Jurkat, Clone E6-1 (cell line): ENCODE measurements around the gene LRP6.

Experiments used
- DNase-seq: peaks from one replicate; pipeline ENCODE4 v3.0.0-alpha.2; 2011; ENCODE audit warnings: low read depth, low spot score
- H3K4me3 ChIP-seq: 2 replicates; pipeline ENCODE4 v1.5.1; 2011; ENCODE audit warnings: mild to moderate bottlenecking, low read length, control low read depth, moderate library complexity

The LRP6 gene

GRCh38 chr12:12195516-12195915, 71.3 kb downstream of the LRP6 start:
- no peak for DNase-seq
- no peak overlapping the region for H3K4me3 ChIP-seq

DNA sequence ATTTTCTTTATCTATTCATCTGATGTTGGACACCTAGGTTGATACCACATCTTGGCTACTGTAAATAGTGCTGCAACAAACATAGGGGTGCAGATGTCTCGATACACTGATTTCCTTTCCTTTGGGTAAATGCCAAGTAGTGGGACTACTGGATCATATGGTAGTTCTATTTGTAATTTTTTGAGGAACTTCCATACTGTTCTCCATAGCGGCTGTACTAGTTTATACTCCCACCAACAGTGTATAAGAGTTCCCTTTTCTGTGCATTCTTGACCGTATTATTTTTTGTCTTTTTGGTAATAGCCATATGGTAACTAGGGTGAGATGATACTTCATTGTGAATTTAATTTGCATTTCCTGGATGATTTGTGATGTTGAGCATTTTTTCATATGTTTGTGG, 71.8 kb downstream of the LRP6 start:
- H3K4me3 ChIP-seq, result no peak overlapping the region
- no peak for DNase-seq

- H3K4me3 ChIP-seq, result no peak overlapping the region
- DNase-seq, result no peak
Measured at GRCh38 chr12:12194206-12194605, 72.6 kb downstream of the LRP6 start.

GRCh38 chr12:12191008-12191407, 75.8 kb downstream of the LRP6 start:
- no peak for DNase-seq

DNA sequence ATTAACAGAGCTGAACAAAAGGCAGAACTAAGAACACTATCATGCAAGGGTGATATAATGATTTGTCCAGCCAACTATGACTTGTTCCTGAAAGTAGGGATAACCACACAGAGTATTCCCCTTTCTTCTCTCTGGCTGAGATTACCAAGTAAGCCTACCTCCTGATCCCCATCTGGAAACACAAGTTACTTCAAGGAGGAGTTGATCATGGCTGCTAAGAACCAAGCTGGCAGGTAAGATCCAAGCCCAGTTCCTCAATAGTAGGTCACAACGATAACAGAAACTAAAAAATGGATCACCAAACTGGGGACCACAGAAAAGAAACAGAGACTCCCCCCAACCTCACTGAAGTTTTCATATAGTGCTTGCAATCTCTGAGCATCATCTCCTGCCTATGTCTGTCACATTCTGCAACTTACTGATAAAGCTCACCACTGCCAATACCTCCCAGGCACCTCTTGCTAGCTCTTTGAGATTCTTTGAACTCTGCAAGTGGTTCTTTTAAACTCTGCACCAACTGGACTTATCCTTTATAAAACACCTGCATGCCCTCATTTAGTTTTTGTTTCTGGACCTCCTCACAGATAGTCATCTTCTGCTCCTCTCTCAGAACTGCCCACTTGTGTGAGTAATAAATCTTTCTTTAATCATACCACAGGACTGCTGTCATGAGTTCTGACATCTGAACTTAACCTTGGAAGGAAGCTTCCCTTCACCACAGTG, 76.6 kb downstream of the LRP6 start:
- H3K4me3 ChIP-seq, result no peak overlapping the region
- peak; percentile 15 for DNase-seq

More at GRCh38 chr12:12191008-12191407, 75.8 kb downstream of the LRP6 start:
- H3K4me3 ChIP-seq, result no peak overlapping the region

DNA sequence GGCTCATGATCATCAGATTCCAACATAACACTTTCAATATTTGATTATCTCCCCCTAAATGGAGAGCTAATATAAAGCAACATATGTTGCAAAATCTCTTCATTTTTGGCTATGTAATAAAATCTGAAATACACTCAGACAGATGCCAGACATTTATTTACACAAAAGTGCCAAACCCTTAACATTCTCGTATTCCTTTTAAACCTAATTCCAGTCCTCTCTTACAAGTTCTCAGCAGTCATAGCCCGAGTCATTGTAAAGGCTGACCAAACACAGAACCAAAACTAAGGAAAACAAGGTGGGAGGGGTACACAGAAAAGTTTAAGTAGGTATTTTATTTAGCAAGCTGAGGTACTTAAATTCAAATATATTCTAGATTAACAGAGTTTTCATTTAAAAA, 81.4 kb downstream of the LRP6 start:
- no peak for DNase-seq

DNA sequence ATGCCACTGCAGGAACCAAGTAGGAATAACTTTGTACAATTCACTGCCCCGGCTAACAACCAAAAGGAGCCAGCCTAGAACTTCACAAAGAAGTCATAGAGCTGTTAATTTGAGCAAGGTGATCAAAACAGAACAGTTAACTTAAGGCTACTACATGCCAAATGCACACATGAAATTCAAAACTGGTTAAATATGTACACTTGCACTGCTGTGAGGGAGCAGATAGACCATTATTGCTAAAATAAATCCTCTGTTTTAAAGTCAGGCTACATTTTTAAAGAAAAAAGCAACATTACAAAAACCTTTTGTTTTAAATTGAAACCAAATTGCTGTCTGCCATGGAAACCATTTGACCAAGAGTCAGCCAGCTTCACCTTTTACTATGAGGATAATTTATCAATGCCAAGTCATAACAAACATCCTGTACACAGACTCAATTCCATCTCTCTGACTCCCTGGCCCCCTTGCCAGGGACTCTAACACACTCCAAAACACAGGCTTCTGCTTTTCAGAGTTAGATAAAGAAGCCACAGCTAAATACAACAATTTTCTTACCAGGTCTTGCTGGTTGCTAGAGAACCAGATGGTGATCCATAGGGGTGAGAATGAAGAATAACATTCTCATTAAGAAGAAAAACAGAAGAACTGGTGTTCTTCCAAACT, 84.0 kb downstream of the LRP6 start:
- DNase-seq, result no peak
- H3K4me3 ChIP-seq, result no peak overlapping the region

More for the DNA sequence above, 81.4 kb downstream of the LRP6 start:
- no peak overlapping the region for H3K4me3 ChIP-seq

GRCh38 chr12:12181511-12181910, 85.3 kb downstream of the LRP6 start:
- DNase-seq, result no peak
- H3K4me3 ChIP-seq, result no peak overlapping the region

- no peak overlapping the region for H3K4me3 ChIP-seq
- no peak for DNase-seq
Measured at GRCh38 chr12:12180575-12180974, 86.3 kb downstream of the LRP6 start.

GRCh38 chr12:12180136-12180535, 86.7 kb downstream of the LRP6 start:
- DNase-seq, result no peak
- H3K4me3 ChIP-seq, result no peak overlapping the region

- no peak overlapping the region for H3K4me3 ChIP-seq
- no peak for DNase-seq
Measured at GRCh38 chr12:12178559-12178958, 88.3 kb downstream of the LRP6 start.

DNA sequence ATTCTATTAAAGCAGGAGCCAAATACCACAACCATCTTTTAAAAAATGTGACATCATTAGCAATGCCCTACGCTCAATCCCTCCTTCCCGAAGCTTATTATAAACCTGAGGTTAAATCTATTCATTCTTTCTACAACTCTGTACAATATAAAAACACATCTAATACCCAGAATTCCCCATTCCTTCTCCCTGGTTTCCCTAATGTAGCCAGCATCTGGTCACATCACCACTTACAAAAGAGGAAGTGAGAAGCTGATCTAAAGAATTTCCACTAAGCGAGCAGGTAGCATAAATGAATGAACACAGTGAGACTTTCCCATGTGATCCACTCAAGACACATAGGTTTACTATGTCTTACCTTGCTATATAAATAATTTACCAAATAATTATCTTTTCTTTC, 90.4 kb downstream of the LRP6 start:
- no peak for DNase-seq
- no peak overlapping the region for H3K4me3 ChIP-seq

DNA sequence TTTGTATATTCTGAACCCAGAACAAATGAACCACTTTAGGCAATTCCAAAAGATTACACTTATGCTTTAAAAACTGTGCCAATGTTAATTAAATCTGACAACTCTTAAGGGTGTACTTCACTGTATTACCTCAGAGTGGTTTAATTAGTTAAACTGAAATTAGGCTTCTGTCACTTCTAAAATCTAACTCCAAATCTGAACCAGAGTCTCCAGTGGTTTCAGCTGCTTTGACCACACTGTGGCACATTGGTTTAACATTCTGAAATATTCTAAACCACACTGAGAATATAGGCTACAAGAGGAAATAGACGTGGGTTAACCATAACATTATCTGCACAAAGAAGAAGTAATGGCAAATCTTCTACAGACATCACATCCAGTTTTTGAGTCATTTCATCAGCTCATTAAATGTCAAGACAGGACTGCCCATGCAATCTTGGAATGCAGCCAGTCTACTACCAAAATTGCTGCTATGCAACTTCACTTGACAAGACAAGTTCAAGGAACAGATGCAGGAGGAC, 94.8 kb downstream of the LRP6 start:
- peak; percentile 62 for DNase-seq
- no peak overlapping the region for H3K4me3 ChIP-seq

- DNase-seq, result no peak
- H3K4me3 ChIP-seq, result no peak overlapping the region
Measured at GRCh38 chr12:12167847-12168246, 99.0 kb downstream of the LRP6 start.

- H3K4me3 ChIP-seq, result no peak overlapping the region
- no peak for DNase-seq
Measured at GRCh38 chr12:12166751-12167150, 100.1 kb downstream of the LRP6 start.

DNA sequence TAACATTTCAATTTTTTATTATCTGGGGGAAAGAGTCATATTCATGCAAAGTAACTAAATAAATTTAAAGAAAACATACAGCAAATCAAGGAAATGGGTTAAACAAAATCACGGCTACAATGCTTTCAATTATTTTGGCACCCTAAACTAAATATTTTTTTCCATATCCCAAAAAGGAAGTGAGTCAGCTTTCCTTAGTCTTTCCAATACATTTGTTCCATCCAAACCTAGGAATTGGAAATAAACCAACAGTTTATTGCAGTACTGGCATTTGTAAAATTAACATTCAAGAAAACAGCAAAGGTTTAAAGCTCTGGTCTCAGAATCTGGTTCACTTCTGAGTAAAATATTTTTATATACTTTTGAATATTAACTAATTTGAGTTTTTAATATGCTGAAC, 106.9 kb downstream of the LRP6 start:
- no peak overlapping the region for H3K4me3 ChIP-seq
- no peak for DNase-seq

GRCh38 chr12:12158858-12159257, 108.0 kb downstream of the LRP6 start:
- DNase-seq, result no peak
- H3K4me3 ChIP-seq, result no peak overlapping the region

GRCh38 chr12:12157424-12157823, 109.4 kb downstream of the LRP6 start:
- no peak for DNase-seq
- H3K4me3 ChIP-seq, result no peak overlapping the region

DNA sequence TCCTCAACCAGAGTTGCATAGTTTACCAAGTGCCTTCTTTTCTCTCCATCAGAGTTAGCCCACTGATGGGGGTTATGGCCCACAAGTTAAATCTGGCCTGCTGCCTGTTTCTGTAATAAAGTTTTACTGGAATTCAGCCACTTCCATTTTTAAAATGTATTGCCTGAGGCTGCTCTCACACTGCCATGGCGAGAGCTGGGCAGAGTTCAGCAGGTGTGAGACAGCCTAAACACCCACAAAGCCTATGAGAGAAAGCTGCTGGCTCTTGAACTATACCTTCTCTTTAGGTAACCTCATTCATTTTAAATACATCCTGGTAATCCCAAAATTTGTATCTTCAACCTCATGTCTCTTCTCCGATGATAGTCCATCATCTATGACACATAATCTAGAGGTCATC, 110.0 kb downstream of the LRP6 start:
- no peak for DNase-seq
- H3K4me3 ChIP-seq, result no peak overlapping the region

- DNase-seq, result no peak
Measured at GRCh38 chr12:12156116-12156515, 110.7 kb downstream of the LRP6 start.

DNA sequence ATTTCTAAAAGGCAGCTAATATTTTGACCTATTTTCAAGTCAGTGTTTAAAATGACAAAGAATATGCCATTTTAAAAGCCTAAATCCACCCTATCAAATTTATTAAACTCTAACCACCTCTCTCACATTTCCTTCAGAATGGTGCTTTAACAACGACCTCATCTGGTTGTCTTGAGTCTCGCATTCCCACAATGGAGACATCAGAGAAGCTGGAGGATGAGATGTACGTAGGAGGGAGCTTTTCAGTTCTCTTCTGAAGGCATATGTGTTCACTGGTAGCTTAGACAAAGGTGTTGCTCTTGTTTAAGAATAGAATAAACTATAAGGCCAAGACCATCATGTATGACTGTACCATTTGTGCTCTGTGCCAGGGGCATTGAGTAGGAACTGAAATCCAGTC, 113.2 kb downstream of the LRP6 start:
- H3K4me3 ChIP-seq, result no peak overlapping the region
- no peak for DNase-seq

More at GRCh38 chr12:12156116-12156515, 110.7 kb downstream of the LRP6 start:
- H3K4me3 ChIP-seq, result no peak overlapping the region
